ENCODE measurements around the gene TAF1B.

Gene TAF1B

DNA sequence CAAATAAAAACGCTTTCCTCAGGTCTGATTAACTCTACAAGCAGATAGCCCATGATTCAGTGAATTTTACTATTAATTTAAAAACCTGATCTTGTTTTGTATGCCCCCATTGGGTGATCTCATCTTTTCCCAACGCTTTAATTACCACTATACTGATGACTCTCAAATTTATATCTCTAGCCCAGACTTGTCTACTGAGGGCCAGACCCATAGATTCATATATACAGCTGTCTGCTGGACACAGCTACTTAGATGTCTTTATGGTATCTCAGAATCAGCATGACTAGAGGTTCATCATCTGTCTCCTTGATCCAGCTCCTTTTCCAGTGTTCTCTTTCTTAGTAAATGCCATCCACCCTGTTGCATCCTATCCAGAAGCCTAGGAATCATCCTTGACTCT is 33.8 kb downstream of the TAF1B start:
- no peak overlapping the region for H3K27ac ChIP-seq
- peak; percentile 18 for DNase-seq (ENCODE audit: low read depth, low spot score)

DNA sequence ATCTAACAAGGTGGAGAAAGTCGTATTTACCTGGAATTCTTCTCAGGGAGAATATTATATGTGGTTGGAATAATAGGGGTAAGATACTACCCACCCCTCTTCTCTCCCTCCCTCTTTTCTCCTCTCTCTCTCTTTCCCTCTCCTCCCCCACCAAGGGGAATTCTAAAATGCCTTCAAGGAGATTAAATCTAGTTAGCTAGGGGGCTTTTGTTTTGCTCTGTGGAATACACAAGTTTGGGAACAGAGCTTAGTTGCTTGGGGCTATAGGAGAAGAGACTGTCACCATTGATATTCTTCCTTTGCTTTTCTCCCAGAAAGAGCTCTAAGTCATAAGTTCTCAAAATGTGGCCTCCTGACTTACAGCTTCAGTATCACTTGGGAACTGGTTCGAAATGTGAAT is 34.5 kb downstream of the TAF1B start:
- H3K27ac ChIP-seq: no peak overlapping the region
- DNase-seq (ENCODE audit: low read depth, low spot score): no peak

DNA sequence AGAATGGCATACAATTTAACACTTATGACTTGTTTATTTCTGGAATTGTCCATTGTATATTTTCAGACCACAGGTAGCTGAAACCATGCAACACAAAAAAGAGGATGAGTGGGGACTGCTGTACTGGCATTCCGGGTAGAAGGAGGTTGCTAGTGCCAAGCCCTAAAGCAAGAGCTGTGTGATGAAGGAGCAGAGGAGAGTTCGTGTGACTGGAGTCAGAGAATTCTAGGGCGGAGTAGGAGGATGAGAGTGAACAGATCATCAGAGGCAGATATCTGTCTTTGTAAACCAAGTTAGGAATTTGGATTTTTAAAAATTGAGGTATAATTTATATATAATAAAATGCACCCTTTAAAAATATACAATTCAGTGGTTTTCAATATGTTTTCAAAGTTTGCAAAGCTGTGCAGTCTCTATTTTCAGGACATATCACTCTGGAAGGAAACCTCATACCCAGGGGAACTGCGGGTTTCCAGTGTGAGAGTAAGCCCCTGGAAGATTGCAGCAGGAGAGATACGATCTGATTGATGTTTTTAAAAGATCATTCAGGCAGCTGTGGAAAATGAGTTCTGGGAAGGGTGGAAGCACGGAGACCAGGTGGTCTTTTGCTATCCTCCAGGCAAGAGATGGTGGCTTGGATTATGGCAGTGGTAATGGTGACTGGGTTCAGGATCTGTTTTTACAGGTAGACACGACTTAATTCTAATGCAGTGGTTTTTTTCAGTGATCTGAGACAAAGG is 36.4 kb downstream of the TAF1B start:
- H3K27ac ChIP-seq: no peak overlapping the region
- no peak for DNase-seq (ENCODE audit: low read depth, low spot score)

DNA sequence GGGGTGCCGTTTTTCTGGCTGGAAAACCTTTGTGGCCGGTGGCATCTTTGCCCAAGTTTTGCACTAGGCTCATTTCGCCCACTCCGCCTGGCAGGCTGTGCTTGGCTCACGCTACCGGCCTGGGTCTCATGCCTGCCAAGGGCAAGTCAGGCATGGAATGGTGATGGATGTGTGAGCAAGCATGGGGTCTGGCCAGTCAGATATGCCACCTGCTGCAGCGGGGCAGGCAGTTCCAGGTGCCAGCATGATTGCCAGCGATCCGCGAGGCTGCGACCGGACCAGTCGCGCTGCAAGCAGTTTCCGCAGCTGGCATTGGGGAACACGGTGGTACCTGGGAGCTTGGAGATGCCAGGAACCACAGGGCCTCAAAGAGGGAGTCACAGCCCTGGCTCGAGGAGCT is 40.6 kb downstream of the TAF1B start:
- DNase-seq (ENCODE audit: low read depth, low spot score): no peak
- H3K27ac ChIP-seq: no peak overlapping the region

DNA sequence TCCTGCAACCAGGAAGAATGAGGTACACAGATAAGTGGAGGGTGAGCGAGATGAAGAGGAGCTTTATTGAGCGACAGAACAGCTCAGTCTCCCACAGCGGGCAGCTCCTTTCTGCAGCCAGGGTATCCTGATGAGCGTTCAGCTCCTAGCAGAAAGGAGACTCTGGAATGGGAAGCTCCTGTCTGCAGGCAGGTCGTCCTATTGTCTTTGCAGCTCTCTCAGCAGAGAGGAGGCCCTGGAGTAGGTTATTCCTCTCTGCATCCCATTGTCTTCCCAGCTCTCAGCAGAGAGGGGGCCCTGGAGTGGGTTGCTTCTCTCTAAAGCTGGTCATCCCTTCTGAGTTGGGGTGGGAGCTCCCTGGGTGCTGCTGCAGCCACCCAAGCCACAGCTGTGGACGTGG is 41.2 kb downstream of the TAF1B start:
- no peak overlapping the region for H3K27ac ChIP-seq
- DNase-seq (ENCODE audit: low read depth, low spot score): no peak

DNA sequence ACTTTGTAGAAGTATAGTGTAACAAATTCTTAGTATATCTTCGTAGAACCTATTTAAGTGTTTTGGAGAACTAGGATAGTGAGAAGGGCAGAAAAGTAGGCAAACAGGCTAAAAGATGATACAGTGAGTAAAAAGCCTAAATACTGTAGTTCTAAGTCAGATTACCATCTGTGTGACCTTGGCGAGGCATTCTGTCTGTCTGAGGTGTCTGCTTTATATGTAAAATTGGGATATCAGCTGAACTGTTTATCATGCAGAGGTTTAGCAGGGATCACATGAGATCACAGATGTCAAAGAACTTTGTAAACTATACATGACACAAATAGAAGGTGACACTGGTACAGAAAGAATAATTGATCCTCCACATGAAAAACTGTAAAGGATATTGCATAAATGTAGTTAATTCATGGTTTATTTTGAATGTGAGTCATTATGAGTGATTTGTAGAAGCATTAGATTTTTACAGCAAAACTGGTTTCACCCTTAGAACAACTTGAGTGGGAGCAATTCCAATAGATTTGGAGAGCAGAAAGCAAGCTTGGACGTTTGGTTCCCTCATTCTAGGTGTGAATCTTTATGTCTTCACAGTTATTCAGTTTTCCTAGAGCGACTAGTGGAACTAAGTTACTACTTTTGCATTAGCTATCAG is 41.9 kb downstream of the TAF1B start:
- no peak for DNase-seq (ENCODE audit: low read depth, low spot score)
- H3K27ac ChIP-seq: no peak overlapping the region

DNA sequence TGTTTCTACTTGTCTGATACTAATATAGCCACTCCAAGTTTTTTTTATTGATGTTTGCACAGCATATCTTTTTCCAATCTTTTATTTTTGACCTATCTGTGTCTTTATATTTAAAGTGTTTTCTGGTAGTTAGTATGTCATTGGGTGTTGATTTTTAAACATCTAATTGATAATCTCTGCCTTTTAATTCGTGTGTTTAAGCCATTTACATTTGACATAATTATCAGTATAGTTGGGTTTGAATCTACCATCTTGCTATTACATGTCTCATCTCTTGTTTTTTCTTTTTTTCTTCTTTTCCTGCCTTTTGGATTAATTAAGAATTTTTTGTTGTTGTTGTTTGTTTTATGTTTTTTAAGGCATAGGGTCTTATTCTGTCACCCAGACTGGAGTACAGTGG is 44.2 kb downstream of the TAF1B start:
- no peak overlapping the region for H3K27ac ChIP-seq
- no peak for DNase-seq (ENCODE audit: low read depth, low spot score)

DNA sequence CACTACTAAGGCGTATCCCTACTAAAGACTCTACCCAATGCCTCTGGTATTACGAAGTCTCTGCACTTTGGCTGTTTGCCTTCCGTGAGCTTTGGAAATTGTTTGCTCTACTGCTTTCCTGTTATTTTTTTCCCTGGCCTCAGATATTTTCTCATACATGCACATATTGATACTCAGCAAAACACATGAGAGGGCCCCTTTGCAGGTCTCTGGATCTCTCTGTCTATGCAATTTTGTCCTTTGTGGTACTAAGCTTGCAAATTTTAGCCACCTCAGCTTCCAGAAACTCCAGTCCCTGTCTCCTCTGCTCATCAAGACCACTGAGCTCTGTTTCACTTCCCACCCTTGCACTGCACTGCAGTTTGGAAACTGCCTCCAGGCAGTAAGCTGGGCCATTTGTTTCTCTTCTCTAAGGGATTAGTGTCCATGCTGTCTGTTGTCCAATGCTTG is 46.6 kb downstream of the TAF1B start:
- DNase-seq (ENCODE audit: low read depth, low spot score): no peak
- no peak overlapping the region for H3K27ac ChIP-seq

DNA sequence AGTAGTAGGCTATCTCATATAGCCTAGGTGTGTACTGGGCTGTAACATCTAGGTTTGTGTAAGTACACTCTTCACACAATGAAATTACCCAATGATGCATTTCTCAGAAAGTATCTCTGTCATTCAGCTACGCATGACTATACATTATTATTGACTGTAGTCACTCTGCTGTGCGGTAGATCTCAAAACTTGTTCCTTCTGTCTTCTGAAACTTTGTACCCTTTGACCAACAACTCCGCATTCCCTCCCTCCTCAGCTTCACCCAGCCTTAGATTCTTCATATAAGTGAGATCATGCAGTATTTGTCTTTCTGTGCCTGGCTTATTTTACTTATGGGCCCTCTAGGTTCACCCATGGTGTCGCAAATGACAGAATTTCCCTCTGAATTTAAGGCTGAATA is 49.0 kb downstream of the TAF1B start:
- H3K27ac ChIP-seq: no peak overlapping the region
- DNase-seq (ENCODE audit: low read depth, low spot score): no peak

DNA sequence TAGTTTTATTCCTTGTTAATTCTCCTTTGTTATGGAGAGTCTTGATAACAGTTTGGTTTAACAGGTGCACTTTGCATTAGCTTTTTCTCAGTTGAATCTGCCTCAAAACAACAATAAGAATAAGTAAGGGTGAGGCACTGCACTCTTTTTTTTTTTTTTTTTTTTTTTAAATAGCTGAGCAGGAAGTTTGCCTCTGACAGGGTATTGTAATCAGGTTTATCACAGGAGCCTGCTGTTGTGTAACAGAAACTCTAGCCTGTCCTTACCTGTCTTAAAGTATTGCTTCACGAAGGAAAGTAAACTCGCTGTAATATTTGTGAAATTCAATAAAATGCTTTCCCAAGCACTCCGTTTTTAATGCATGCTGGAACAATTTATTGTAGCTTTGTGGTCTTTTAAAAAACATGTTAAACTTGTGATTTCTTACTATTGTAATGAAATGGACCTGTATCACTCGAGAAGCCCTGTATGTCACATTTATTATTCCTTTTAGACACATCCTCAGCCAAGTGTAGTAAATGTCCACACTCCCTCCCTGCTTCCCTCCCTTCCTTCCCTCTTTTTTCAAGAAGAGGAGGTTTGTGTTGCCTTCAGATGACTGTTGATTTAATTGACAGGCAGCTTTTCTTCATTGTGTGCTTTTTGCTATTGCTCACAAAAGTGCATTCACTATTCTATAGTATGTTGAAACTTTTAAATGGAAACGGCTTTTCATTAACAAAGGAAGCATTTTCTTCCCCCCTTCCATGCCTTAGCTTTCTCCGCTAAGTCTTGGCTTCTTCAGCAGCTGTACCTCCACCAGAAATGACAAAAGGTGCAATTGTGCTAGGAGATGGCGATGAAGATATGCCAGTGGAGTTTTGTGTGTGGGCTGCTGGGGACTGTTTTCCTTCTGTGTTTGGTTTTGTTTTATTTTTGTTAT is 52.7 kb downstream of the TAF1B start:
- peak; percentile 93 for DNase-seq (ENCODE audit: low read depth, low spot score)
- H3K27ac ChIP-seq: peak overlapping the region; percentile 99

DNA sequence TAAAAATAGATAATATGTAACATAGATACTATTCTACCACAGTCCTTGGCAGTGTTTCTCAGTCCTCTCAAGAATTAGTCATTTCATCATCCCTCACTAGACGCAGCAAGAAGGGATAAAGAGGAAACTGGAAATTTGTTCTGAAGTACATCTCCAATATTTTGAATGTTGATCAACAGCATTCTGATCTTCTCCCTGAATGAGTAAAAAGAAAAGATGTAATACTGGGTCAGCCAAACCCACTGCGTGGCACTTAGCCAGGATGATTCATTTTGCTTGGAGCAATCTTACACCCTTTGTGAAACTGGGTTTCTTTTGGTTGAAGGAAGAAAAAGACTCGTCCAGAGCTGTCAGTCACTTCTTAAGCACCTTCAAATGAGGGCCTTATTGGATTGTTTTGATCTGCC is 54.1 kb downstream of the TAF1B start:
- DNase-seq (ENCODE audit: low read depth, low spot score): peak; percentile 95
- H3K27ac ChIP-seq: peak overlapping the region; percentile 99

DNA sequence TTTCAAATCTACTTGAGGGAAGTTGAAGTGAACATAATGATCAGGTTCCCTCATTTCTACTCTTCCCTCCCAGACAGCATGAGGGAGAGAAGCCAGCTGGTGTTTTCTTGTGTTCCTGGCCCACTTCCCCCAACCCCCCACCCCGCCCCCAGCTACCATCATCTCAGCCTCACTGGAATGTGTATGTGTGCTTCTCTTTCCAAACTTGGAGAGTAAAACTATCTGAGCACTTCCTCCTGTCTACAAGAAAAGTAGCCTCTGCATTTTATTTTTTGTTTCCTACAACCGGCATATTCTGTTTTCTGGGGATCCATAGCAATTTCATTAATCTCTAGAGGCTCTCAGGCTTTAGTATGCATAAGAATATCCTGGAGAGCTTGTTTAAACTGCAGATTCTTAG is 54.6 kb downstream of the TAF1B start:
- no peak for DNase-seq (ENCODE audit: low read depth, low spot score)
- peak overlapping the region; percentile 99 for H3K27ac ChIP-seq

DNA sequence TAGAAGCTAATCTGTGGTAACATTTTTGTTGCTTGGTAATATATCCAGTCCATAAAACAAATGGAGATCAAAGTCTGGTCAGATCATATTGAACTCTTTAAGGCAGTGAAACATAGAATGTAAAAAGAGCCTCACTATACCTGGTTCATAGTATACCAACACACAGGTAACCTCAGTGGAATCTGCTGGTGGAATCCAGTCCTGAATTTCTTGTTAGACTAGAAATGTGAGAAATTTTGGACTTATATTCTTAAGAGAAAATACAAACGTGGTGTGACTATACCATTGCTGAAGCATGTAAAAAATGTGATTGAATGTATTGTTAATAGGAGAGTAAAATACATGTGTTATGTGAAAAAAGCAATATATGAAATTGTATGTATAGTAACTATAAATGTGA is 62.1 kb downstream of the TAF1B start:
- H3K27ac ChIP-seq: peak overlapping the region; percentile 16
- peak; percentile 24 for DNase-seq (ENCODE audit: low read depth, low spot score)

DNA sequence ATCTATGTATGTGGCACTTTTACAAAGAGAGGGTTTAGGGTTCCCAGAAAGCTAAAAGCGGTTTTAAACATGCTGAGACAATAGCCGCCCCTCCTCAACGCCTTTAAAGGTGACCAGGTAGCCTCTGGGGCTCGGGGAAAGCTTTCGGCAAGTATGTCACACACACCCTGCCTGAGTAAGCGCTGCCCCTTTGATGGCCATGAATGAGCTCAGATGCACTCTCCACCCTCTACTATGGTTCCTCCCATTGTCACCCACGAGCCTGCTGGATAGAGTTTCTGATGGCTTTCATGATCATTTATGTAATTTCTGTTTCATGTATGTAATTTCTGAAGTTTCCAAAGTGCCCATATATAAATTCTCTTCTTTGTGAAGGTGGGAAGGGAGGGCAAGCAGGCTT is 64.1 kb downstream of the TAF1B start:
- no peak for DNase-seq (ENCODE audit: low read depth, low spot score)
- no peak overlapping the region for H3K27ac ChIP-seq

DNA sequence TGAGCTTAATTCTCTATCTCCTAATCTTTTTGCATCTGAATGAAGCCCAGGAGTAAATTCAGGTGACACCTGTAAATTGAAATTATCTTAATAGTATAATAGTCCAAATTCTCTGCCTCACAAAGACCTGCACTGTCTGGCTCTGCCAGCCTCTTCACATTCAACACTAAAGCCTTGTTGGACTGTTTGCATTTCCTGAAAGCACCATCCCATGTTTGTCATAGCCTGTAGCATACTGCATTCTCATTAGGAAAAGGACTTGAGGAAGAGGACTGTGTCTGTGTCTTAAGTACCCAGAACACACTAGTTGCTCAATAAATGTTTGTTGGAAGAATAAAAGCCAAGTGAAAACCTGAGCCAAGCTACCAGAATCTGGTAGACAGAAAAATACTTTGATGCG is 65.4 kb downstream of the TAF1B start:
- no peak for DNase-seq (ENCODE audit: low read depth, low spot score)
- H3K27ac ChIP-seq: peak overlapping the region; percentile 4

DNA sequence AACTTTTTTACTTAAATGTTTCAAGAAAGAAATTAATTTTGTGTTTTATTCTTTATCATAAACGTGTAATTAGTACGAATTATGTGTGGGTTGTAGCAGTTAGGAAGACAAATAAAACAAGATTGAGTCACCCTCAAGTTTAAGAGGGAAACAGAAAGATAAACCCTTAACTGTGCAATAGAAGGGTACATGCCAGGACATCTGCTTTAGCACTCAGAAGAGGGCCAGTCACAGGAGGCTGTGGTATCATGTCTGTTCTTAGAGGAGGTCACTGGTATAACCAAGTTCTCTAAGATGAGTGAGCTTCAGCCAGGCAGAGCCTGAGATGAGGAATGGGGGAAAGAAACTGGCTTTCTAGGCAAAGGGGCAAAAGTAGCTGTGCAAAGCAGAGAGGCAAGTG is 65.8 kb downstream of the TAF1B start:
- no peak for DNase-seq (ENCODE audit: low read depth, low spot score)
- peak overlapping the region; percentile 4 for H3K27ac ChIP-seq

DNA sequence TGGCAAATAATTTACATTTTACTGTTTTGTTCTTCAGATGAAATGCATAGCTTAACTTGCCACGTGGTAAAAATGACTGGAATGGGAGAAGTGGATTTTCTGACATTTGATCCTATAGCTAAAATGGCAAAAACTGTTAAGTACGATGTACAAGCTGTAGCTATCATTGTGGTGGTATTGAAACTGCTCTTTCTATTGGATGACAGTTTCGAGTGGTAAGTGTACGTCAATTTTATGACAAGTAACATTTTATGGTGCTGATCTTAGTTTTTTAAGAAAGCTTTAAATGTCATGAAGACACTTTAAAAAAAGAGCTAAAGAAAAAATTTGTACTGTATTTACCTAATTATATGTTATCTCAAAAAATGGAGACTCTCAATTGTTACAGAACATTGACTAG is 67.4 kb downstream of the TAF1B start:
- no peak for DNase-seq (ENCODE audit: low read depth, low spot score)
- H3K27ac ChIP-seq: no peak overlapping the region

DNA sequence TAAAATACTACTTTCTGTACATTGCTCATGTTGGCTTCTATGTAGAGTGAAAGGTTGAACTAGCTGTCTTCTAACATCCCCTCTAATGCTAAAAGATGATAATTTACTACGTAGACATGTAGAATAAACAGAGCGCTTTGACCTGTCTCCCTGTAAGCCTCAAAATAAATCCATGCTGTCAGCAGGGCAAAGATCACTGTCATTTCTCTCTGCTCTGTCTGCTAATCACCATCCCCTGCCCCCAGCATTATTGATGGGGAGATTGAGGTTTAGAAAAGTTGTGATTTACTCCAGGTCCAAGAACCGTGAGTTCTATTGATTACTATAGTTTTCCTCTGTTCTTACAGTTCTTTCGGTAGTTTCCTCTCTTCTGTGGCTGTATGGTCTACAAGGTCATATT is 69.2 kb downstream of the TAF1B start:
- DNase-seq (ENCODE audit: low read depth, low spot score): no peak

DNA sequence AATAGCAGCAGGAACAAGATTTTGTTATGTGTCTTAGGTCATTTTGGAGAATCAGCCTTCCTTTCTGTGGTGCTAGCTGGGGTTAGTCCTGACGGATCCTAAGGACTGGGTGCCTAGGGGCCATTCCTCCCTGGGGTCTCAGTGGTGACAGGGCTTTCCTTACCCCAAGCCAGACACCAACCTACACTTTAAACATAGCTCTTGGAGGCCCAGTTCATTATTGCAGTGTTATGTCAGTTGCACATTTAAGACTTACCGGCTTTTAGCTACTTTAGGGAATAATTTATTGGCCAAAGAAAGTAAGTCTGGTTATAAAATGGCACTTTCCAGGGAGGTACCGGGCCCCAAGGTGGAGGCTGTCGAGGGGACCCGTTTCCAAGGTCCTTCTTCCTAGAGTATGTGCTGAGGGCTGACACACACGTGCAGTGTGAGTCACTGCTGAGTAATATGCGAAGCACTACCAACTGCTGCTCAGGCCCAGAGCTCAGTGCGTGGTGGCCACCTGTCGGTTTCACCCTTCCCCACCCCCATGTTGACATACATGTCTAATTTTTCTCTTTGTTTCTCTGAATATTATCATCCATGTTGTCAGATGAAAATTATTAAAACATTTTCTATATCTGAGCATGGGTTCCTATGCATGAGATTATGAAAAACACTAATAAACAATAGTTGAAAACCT is 71.3 kb downstream of the TAF1B start:
- DNase-seq (ENCODE audit: low read depth, low spot score): peak; percentile 64

More for the DNA sequence above, 69.2 kb downstream of the TAF1B start:
- no peak overlapping the region for H3K27ac ChIP-seq

DNA sequence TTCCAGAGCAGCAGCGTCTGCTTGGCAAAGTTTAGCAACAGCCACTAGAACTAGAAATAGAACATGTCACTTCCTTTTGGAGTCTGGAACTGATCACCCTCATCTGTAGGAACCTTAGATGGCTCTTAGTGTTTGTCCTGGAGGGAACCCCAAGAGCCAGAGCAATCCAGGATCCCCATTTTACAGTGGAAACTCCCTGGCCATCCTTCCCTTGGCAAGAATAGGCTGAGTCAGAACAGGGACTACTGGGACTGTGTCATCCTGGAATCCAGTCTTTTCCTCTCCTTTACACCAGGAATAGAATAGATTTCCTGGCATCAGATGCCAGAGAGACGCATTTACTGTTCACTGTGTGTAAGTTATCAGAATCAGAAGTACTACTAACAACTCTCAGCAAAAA is 75.0 kb downstream of the TAF1B start:
- no peak for DNase-seq (ENCODE audit: low read depth, low spot score)
- H3K27ac ChIP-seq: no peak overlapping the region

More for the DNA sequence above, 71.3 kb downstream of the TAF1B start:
- peak overlapping the region; percentile 28 for H3K27ac ChIP-seq

All from epithelial cell of prostate (primary cell).